Muscle of leg (tissue), 11 donors: ENCODE measurements around the gene GRB2. TPM values are rescaled to one million over a fixed set of nuclear protein-coding genes. Genes with fewer than 3 reads are reported as not detected.

Source experiments
- DNase-seq: peaks from one replicate; pipeline ENCODE4 v3.0.0; 2013
- H3K27ac ChIP-seq: one replicate; pipeline ENCODE4 v1.5.1; 2013; ENCODE audit warnings: mild to moderate bottlenecking, low read length, control low read depth
- H3K27me3 ChIP-seq: one replicate; pipeline ENCODE4 v1.6.1; 2013; ENCODE audit warnings: low read length; ENCODE audit not compliant: control insufficient read depth, insufficient read depth
- H3K36me3 ChIP-seq: one replicate; pipeline ENCODE4 v1.6.1; 2013; ENCODE audit warnings: low read length; ENCODE audit not compliant: control insufficient read depth, insufficient read depth
- H3K4me1 ChIP-seq: one replicate; pipeline ENCODE4 v1.6.1; 2013; ENCODE audit warnings: low read length; ENCODE audit not compliant: control insufficient read depth, insufficient read depth
- H3K4me3 ChIP-seq: one replicate; pipeline ENCODE4 v1.5.1; 2013; ENCODE audit warnings: low read length, control low read depth
- H3K9me3 ChIP-seq: replicated peaks from 2 replicates; pipeline ENCODE4 v1.6.1; 2013; ENCODE audit warnings: low read depth, low read length; ENCODE audit not compliant: control insufficient read depth
- WGBS: methylation state at CpG from one replicate; pipeline ENCODE4 v1.1.5; 2013; ENCODE audit warnings: missing lambda C conversion rate; ENCODE audit not compliant: insufficient coverage; 5-methylcytosine and 5-hydroxymethylcytosine counted together
- polyA plus RNA-seq, 8 donors: library from polyadenylated mRNA; unstranded; fragments of 120-200 nt; gene quantifications; one replicate each; pipeline versions ENCODE4 v1.2.1 to v1.2.3, GENCODE V29; 2013; ENCODE audit warnings: inconsistent platforms in 1 of 8, low replicate concordance in 1 of 8; ENCODE audit not compliant: insufficient read length in 8 of 8, insufficient read depth in 1 of 8
- total RNA-seq: library from RNA; stranded (reverse); fragments of 120-200 nt; gene quantifications from one replicate; pipeline ENCODE4 v1.2.4, GENCODE V29; 2013

The GRB2 gene
- total and polyA plus RNA-seq, 9 donors: 88.4 to 162 (median 147) TPM

DNA sequence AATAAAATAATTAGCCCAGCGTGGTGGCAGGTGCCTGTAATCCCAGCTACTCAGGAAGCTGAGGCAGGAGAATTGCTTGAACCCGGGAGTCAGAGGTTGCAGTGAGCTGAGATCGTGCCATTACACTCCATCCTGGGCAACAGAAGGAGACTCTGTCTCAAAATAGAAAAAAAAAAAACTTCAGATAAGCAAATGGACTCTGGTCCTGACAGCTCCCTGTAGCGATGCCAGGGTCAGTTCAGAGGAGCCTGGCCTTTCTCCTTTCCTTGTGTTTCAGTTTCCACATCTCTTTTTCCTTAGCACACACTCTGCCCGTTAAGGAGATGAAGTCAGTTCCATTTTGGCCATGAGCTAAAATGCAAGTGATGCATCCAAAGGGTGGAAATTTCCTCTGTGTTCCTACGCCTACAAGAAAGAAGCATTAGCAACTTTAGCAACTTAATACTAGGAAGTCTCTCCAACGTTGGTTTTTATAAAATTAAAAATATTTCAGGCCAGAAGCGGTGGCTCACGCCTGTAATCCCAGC is 11.6 kb upstream of the GRB2 start:
- WGBS: 87% methylated on average over 3 of the region's 9 CpGs

DNA sequence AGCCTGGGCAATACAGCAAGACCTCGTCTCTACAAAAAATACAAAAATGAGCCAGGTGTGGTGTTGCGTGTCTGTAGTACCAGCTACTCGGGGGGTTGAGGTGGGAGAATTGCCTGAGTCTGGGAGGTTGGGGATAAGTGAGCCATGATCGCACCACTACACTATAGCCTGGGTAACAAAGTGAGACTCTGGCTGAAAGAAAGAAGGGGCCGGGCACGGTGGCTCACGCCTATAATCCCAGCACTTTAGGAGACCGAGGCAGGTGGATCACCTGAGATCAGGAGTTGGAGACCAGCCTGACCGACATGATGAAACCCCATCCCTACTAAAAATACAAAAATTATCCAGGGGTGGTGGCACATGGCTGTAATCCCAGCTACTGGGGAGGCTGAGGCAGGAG is 10.5 kb upstream of the GRB2 start:
- Histone ChIP-seq H3K27me3 (peaks cover 5% of the 10 kb centered on the region), H3K27ac (no peak overlapping the region), H3K36me3 (no peaks in the 10 kb centered on the region), H3K4me3 (no peak overlapping the region), H3K9me3 (no peaks in the 10 kb centered on the region), H3K4me1 (peaks cover 6% of the 10 kb centered on the region)
- DNase-seq: no peak
- WGBS: 80% methylated on average over 2 of the region's 9 CpGs

More for the DNA sequence above, 11.6 kb upstream of the GRB2 start:
- Histone ChIP-seq H3K27me3 (peaks cover 5% of the 10 kb centered on the region), H3K4me3 (no peak overlapping the region), H3K9me3 (no peaks in the 10 kb centered on the region), H3K36me3 (no peaks in the 10 kb centered on the region), H3K4me1 (peaks cover 6% of the 10 kb centered on the region), H3K27ac (no peak overlapping the region)
- no peak for DNase-seq

DNA sequence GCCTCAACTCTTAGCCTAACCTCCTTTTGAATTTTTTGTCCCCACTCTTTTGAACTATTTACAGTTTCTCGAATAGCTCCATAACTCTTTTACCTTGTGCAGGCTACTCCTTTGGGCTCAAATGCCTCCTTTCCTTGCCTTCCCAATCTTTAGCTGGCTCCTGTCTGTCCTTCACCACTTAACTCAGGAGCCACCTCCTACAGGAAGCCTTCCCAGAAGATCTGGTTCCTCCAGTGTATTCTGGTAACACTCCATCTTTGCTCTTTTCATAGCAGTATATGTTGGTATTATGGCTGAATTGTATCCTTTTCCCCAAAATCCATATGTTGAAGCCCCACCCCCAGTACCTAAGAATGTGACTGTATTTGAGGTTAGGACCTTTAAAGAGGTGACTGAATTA is 9.0 kb upstream of the GRB2 start:
- H3K4me1 ChIP-seq: peaks cover 6% of the 10 kb centered on the region
- H3K27ac ChIP-seq: no peak overlapping the region

DNA sequence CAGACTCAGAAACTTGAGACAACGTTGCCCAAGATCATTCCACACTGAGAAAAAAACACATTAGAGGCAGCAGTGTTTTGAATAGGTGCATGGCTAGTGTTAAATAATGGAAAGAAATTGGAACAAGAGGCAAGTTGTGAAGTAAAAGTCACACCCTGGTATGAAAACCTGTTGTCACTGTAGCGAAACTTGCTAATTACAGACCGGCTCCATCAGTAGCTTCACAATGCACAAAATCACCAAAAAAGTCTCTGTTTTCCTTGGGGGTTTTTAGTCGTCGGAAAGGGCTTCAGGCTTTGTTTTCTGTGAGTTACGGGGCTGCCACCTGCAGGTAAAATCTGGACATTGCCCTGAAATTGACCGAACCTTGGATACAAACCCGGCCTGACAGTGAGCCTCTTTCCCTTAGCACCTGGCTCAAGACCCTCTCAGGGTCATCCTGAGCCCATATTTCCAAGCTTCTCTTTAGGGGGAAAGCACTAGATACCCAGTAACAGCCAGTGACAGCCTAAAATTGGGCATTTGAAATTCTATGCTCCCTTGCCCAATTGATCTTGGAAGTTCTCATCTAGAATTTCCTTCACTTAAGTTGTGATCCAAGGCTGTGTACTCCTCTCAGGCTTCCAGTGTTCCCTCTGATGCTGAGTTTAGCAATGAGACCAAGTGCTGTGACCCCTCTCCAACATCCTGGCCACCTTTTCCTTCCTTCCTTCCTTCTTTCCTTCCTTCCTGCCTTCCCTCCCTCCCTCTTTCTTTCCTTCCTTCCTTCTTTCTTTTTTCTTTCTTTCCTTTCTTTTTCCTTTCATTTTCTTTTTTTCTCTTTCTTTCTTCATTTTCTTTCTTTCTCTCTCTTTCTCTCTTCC is 7.2 kb upstream of the GRB2 start:
- Histone ChIP-seq H3K27me3 (peaks cover 6% of the 10 kb centered on the region), H3K4me3 (no peak overlapping the region), H3K4me1 (peaks cover 6% of the 10 kb centered on the region), H3K36me3 (no peaks in the 10 kb centered on the region), H3K9me3 (no peaks in the 10 kb centered on the region), H3K27ac (no peak overlapping the region)
- 0% methylated on average over 3 of the region's 8 CpGs for WGBS
- peak; percentile 82 for DNase-seq

More for the DNA sequence above, 9.0 kb upstream of the GRB2 start:
- DNase-seq: no peak
- H3K36me3 ChIP-seq: no peaks in the 10 kb centered on the region
- H3K9me3 ChIP-seq: no peaks in the 10 kb centered on the region
- H3K4me3 ChIP-seq: no peak overlapping the region
- peaks cover 6% of the 10 kb centered on the region for H3K27me3 ChIP-seq
- 74% methylated on average over 1 of the region's 1 CpG for WGBS

DNA sequence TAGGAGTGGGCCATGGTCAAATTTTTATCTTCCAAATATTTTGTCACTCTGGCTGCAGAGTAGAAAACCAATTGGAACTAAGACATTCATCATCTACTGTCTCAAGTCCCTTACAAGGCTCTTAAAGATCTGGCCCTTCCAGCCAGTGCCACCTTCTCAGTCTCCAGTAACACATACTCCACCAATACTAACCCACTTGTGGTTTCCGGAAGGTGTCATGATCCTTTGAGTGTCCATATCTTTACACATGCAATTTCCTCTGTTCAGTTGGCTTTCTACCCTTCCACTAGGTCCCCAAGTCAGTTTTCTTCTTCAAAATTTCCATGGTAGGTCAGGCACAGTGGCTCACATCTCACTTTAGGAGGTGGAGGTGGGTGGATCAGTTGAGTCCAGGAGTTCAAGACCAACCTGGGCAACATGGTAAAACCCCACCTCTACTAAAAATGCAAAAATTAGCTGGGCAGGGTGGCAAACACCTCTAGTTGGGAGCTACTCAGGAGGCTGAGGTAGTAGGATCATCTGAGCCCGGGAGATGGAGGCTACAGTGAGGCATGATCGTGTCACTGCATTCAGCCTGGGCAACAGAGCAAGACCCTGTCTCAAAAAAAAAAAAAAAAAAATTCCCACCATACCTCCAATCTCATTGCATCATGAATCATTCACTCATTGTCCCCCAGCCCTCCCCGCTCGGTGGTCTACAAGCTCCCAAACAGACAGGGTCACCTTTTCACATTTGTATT is 6.0 kb upstream of the GRB2 start:
- H3K36me3 ChIP-seq: no peaks in the 10 kb centered on the region
- 100% methylated on average over 1 of the region's 5 CpGs for WGBS
- H3K27ac ChIP-seq: no peak overlapping the region
- H3K27me3 ChIP-seq: peaks cover 6% of the 10 kb centered on the region
- DNase-seq: no peak
- no peak overlapping the region for H3K4me3 ChIP-seq
- H3K9me3 ChIP-seq: no peaks in the 10 kb centered on the region
- peaks cover 9% of the 10 kb centered on the region for H3K4me1 ChIP-seq

DNA sequence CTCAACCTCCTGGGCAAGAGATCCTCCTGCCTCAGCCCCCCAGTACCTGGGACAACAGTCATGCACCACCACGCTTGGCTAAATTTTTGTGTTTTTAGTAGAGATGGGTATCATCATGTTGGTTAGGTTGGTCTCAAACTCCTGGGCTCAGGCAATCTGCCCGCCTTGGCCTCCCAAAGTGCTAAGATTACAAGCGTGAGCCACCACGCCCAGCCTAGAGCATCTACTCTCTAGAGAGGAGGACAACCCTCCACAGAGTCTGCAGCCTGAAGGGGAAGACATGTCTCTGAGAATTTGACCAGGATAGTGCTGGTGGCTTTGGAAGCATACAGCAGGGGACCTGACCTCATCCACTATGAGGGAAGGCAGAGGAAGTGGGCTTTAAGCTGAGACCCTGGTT is 4.7 kb upstream of the GRB2 start:
- Histone ChIP-seq H3K27ac (no peak overlapping the region), H3K4me1 (peaks cover 15% of the 10 kb centered on the region), H3K9me3 (no peaks in the 10 kb centered on the region), H3K36me3 (no peaks in the 10 kb centered on the region), H3K27me3 (peaks cover 2% of the 10 kb centered on the region), H3K4me3 (no peak overlapping the region)
- no CpG with 5 or more reads among the region's 4 CpGs for WGBS
- no peak for DNase-seq

DNA sequence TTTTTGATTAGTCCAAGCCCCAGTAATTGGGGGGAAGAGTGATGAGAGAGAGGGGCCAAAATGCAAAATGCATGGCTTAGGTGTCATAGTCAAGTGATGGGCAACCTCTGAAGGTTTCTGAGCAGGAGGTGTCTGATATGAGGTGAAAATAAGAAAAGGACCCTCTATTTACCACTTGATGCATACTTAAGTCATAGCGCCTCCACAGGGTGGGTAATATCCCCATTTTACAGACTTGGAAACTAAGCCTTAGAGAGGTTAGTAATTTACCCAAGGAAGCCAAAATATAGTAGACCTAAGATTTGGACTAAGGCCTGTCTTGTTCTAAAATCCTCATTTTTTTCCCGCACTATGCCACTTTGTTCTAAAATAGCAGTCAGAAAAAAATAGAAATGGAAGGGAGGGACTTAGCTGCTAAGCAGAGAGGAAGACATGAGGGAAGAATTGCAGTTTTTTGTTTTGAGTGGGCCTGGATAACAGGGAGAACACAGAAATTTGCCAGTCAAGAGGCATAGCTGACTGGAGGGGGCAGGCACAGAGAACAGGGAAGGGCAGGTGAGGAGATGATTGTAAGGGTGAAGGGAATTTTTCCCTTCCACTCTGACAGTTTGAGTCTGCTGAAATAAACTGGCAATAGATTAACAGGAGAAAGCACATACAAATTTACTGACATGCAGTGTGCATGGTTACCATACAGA is 2.3 kb upstream of the GRB2 start:
- no peak overlapping the region for H3K4me3 ChIP-seq
- peaks cover 16% of the 10 kb centered on the region for H3K4me1 ChIP-seq
- H3K36me3 ChIP-seq: no peaks in the 10 kb centered on the region
- no CpG with 5 or more reads among the region's 2 CpGs for WGBS
- no peaks in the 10 kb centered on the region for H3K9me3 ChIP-seq
- no peak for DNase-seq
- no peak overlapping the region for H3K27ac ChIP-seq
- H3K27me3 ChIP-seq: peaks cover 2% of the 10 kb centered on the region

DNA sequence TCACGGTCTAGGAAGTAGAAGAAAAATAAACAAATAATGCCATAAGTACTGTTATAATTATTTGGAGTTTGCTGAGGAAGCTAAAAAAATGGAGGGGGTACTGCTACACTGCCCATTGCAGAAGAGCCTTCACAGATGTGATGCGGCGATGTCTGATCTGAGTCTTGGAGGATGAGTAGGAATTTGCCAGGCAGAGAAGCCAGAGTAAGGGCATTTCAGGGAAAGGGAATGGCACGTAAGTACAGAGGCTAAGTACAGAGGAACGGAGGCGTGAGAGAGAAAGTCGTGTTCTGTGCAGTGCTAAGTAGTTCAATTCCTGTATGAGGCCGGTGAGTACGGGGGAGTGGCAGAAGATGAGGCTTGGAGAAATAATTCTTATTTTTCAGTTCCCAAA is 741 bp upstream of the GRB2 start:
- peak overlapping the region; percentile 53 for H3K4me3 ChIP-seq
- no peak for DNase-seq
- peak overlapping the region; percentile 25 for H3K27ac ChIP-seq
- no peaks in the 10 kb centered on the region for H3K36me3 ChIP-seq
- H3K9me3 ChIP-seq: no peaks in the 10 kb centered on the region
- peaks cover 12% of the 10 kb centered on the region for H3K4me1 ChIP-seq
- 31% methylated on average over 3 of the region's 9 CpGs for WGBS
- H3K27me3 ChIP-seq: peaks cover 2% of the 10 kb centered on the region

DNA sequence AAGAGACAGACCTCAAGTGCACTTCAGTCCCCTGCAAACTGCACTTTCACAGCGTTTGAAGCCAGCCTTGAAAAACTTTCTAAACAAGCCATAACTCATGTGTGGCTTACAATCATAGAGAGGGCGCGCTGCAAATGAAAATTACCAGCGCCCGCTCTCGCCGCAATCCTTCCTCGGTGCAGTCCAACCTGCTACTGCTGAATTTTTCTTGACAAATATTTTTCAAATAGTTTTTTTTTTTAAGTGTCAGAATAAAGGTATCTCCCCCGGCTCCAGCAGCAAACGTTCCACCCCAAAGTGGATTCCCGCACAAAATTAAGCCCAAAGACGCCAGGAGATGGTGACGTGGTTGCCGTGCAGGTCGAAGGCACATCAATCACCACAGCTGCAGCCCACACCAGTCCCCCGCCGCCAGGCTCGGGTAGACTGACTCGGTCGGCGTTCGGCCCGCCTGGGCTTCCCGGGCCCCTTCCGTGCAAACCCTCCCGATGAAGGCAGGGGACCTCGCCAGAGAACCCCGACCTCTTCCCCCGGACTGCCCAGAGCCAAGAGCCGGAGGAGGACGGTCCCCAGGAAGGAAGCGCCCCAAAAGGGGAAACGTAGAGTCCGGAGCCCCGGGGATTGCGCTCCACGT is 630 bp downstream of the GRB2 start:
- WGBS: under 1% methylated on average over 24 of the region's 37 CpGs
- Histone ChIP-seq H3K27me3 (no peaks in the 10 kb centered on the region), H3K36me3 (no peaks in the 10 kb centered on the region), H3K27ac (peak overlapping the region; percentile 68), H3K9me3 (no peaks in the 10 kb centered on the region), H3K4me1 (peaks cover 12% of the 10 kb centered on the region), H3K4me3 (peak overlapping the region; percentile 76)
- DNase-seq: peak; percentile 48
